HG03025 (cell line): ENCODE measurements around the gene MGP.
A peak's percentile ranks its signal among the peaks of the same experiment; 100 is the strongest.

Source experiments
- ATAC-seq: cut with Tn5 transposase; IDR thresholded peaks from one replicate; pipeline ENCODE4 v1.9.1; 2021; ENCODE audit warnings: mild to moderate bottlenecking, moderate library complexity; ENCODE audit not compliant: unreplicated experiment, low FRiP score

The MGP gene

DNA sequence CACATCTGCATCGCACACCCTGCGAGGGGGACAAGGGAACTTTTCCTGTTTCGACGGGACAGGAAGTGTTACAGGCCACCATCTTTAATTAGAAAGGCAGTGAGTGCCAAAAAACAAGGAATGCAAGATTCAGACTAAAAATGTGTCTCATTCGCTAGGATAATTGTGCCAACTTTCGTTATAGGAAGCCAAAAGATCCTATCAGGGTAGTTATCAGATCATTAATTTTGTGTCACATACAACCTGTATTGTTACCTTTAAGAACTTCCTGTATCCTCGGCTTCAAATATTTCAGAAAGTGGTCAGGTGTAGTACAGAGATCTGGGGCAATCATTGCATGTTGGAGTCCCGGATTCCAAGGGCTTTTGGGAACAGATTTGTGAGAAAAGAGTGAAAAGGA, 19.2 kb upstream of the MGP start:
- ATAC-seq = no peak

GRCh38 chr12:14903386-14904098, 17.9 kb upstream of the MGP start:
- ATAC-seq = no peak

GRCh38 chr12:14902465-14902864, 16.8 kb upstream of the MGP start:
- ATAC-seq = no peak

GRCh38 chr12:14901228-14901562, 15.5 kb upstream of the MGP start:
- ATAC-seq = no peak

DNA sequence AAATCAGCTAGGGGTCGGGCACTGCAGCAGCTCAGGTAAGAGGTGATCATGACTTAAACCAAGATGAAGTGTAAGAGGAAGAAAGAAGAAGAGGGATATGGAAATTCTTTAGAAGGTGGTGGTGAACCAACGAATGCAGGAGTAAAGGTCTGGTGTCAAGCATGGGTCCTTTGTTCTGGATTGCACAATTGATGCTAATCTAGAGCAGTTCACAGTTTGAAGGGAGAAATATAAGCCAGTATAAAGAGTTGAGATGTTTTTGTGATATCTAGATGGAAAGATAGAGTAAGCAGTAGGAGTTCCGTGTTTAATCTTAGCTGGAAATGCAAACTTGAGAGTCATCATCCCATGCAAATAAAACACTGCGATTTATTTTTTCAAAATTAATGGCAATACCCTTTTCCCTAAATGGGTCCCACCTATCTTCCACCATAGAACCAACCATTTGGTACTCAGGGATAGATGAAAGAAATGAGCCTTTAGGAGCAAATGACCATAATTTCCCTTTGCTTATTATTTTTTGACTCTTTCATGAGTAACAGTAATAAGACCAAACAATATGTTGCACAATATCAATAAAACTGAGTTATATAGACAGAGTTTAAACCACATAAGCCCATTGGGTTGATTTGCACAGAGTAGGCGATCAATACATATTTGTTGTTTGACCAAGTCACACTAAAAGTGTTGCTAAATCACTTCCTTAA, 15.0 kb upstream of the MGP start:
- ATAC-seq = no peak

- no peak for ATAC-seq
Observed at GRCh38 chr12:14896521-14897169, 11.0 kb upstream of the MGP start.

GRCh38 chr12:14893506-14894250, 8.0 kb upstream of the MGP start:
- no peak for ATAC-seq

DNA sequence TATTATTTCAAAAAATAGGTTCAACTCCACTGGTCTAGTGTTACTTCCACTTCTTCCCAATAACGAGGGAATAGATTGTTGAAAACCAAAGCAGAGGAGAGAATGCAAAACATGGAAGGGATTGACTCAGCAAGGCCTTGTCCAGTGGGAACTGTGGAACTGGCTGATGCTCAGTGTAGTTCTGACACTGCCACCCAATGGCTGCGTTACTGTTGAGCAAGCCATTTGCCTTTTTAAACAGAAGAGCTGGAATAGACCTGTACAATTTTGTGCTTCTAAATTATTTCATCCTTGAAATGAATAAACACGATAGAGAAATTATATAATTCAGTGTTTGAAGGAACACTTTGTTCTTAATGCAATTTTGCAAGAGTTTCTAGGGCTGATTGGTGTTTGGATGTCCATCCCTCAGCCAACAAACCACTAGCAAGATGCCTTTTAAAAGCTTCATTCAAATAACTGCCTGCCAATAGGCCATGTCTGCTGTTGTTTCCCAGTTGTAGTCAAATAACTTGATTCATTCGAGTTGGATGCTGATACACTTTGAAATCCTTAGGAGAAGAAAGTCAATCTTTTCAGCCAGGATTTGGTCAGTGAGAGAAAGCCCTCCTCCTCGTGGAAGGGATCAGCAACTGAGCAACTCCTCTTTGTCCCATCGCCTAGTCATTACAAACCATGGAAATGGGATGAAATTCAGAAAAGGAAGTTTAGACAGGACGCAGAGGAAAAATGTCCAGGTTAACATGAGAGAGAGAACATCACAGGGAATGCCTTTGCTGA, 7.3 kb upstream of the MGP start:
- ATAC-seq = no peak

DNA sequence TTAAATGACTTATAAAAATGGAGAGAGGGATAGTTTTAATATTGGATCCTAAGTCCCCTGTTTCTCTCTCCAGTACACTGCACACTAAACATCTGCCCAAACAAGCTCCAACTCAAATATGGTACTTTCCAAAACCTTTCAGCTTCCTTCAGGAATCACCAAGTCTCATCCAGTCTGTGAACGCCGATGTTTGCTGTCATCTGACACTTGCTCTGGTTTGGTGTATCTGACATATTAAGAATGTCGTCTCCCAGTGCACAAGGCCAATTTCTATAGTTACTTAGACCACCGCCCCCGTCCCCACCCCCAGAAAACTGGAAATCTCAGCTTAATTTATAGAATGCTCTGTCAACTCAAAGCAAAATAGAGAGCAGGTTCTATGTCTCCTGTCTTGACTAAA, 5.0 kb upstream of the MGP start:
- ATAC-seq = no peak

GRCh38 chr12:14886271-14886670, 617 bp upstream of the MGP start:
- no peak for ATAC-seq

DNA sequence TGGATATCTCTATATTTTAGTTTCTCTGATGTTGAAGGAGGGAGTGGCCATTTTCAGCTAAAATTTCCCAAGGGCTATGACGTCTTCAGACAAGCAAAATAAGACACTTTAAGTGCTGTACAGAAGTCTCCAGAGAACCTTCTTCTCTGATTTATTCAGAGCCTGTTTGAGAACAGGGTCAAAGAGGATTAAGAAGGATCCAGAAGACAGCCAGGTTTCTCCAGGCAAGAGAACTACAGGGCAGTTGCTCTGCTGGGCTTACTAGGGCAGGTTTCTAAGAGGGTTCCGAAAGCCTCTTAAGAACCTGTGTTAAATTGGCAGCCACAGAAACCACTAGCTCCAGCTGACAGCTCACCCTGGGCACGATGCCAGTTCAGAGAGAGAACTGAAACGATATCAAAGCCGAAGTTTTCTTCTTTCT, 1.2 kb downstream of the MGP start:
- peak; percentile 96 for ATAC-seq

- ATAC-seq = no peak
Observed at GRCh38 chr12:14883686-14884085, 2.0 kb downstream of the MGP start.

DNA sequence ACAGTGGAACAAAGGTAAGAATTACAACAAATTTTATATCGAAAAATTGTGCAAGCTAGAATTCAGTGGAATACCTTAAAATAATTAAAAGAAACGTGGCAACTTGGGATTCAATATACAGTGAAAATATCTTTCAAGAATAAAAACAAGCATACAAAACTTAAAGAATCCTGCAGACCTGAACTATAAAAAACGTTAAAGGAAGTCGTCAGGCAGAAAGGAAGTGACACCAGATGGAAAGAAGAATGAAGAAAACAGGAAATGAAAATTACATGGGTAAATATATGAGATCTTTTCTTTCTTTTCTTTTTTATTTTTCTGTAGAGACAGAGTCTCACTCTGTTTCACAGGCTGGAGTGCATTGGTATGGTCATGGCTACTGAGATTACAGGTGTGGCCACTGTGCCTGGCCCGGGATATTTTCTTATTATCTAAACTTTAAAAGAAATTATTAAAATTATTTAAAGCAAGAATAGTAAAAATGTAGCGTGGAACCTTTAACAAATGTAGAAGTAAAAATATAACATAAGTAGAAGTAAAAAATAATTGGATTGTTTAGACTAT, 4.7 kb downstream of the MGP start:
- ATAC-seq = no peak

- no peak for ATAC-seq
Observed at GRCh38 chr12:14879222-14879933, 6.3 kb downstream of the MGP start.

GRCh38 chr12:14878488-14878887, 7.2 kb downstream of the MGP start:
- ATAC-seq = no peak

- ATAC-seq = no peak
Observed at GRCh38 chr12:14876833-14877232, 8.8 kb downstream of the MGP start.

GRCh38 chr12:14874882-14875281, 10.8 kb downstream of the MGP start:
- ATAC-seq = no peak

- ATAC-seq = no peak
Observed at GRCh38 chr12:14873440-14874185, 12.0 kb downstream of the MGP start.

DNA sequence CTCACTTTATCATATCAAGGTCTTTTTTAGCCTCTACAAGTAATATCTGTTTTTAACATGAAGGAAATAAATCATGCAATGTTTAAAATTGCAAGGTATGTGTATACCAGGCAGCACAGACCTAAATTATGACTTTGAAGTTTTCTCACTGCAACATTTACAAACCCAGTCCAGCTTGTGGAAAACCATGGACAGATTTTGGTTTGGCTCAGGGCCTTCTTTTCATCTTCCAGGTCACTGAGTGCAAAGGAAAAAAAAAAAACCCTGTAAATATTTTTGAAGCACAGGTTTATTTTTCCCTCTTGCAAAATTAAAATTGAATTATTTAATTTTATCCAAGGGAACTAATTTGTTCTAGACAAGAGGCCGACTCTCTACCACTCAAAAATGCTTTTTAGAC, 13.8 kb downstream of the MGP start:
- ATAC-seq = no peak
